ENCODE measurements around the gene DDX4.
"Not testable (repeated sequence)": the region's sequence is repeated elsewhere in the genome, so short reads cannot be mapped to it uniquely, and the experiment has no call there.

DDX4 gene

DNA sequence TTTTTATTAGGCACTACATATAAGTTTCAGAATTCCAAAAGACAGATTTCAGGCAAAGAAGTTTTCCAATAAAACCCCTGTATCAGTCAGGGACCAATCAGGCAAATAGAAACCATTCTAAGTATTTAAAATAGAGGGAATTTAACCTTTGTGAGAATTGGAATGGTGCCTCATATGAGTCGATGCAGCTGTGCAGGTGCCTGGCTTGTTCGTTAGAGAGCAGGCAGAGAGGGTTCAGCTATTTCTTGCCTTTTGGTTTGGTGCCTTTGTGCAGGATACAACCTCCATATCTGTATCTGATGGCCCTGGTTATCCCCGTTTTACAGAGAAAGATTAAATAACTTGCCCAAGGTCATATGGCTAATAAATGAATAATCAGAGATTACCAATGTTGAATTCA is 6.0 kb upstream of the DDX4 start:
- DNase-seq, result no peak

DNA sequence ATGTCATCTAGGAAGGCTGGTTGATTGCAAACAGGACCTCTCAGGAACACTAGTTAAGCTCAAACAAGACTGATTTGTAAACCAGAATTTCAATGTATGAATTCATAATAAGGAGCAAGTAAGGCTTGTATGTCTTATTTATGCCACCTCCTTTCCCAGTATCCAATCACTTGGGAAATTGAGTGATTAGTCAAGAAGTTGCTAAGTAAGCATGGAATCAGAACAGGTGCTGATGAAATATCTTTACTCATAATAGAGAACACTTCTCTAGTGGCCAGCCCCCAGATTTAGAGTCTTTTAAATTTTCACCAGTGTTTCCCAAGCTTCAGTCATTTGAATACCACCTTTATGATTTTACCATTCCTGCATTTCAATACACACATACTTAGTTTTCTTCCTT is 5.3 kb upstream of the DDX4 start:
- DNase-seq, result no peak

DNA sequence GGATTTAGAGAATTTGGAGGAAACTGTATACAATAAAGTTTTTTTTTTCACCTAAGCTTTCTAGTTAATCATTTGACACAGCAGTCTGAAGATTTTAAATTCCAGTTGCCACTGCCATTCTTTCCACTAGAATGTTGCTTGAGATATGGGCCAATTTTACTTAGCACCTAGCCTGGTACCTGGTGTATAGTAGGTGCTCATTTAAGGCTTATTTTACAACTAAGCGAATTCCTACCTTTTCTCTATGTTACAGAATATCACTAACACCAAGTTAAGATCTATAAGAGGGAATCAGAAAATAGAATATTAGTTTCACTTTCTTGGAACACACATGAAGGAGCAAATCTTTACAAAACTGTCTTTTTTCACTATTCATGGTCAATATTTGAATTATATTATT is 3.2 kb upstream of the DDX4 start:
- no peak for DNase-seq

DNA sequence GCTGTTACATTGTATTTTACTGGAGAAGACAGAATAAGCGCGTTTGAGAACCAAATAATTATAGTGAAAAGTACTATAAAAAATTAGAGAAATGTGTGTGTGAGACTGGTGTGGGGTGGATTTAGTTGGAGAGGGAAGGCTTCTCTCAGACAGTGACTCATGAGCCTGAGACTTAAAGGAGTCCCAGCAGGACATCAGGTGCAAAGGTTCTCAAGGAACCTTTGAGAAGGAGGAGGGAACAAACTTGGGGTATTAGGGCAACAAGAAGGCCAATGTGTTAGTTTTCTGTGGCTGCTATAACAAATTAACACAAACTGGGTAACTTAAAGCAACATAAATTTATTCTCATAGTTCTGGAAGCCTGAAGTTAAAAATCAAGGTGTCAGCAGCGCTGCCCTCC is 4.9 kb downstream of the DDX4 start:
- DNase-seq, result no peak

DNA sequence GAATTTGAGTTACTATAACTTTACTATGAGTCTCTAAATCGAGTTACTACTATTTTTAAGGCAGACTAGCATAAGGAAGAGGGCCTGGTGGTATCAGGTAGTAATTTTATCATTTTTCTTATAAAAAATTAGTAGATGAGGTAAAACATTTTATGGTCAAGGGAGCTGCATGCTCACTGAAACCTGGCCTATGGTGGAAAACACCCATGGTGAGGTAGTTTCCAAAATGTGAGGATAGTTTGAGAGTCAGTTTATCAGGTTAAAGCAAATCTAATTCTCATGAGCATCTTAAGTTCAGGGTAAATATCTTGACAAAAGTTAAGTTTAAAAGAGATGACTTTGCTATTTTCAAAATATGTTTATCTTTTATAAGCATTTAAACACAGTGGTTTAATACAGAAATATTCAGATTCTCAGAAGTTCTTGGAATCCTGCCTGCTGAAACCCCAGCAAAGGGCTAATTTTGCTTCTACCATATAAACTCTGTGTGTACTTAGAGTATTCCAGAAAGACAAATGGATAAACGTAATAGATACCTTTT is 10.0 kb downstream of the DDX4 start:
- no peak for DNase-seq

DNA sequence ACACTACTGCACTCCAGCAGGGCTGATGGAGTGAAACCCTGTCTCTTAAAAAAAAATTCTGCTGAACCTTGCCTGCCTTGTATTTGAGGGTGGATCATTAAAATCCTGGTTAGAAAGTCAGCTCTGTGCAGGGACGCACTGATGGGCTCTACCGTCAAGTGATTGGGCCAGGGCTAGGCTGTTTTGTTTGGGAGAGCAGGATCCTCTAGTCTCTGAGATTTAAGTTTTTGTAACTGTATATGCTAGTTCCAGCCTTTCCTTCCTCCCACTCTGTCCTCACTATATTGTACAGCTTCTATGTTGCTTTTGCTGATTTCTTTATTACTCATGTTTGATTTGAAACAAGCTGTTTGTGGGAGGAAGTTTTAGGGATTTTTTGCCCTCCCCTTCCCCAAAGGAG is 11.5 kb downstream of the DDX4 start:
- no peak for DNase-seq

DNA sequence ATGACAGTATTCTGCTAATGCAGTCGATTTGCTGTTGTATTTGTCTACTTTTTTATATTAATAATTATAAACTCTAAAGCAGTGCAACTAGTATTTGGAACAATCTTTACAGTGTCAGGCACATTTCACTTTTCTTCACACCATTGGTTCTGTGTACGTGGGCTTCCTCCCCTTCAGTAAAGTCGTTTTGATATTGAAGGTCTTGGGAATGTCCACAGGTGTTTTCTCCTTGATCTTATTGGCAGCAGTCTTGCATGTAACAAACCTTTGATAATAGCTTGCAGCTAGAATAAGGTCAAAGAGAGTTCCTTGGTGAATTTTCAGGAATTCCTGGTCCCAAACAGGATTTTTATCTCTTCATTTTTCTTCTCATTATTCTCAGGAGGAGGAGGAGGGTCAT is 12.2 kb downstream of the DDX4 start:
- DNase-seq, result no peak

DNA sequence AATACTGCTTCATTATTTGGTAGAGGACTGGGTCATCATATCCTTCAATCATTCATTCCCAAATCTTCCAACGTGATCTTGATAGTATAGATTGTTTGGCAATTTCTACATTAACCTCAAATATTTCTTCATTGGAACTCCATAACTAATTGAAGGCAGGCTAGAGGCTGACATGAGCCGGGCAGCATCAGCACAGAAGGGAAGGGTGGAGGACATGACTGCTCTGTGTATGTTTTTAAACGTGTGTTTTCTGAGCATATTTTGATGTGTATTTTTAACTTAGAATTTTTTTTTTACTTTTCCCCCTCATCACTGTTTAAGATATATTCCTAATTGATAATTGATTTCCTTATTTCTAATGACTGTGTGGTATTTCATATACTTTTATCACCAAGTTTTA is 12.6 kb downstream of the DDX4 start:
- no peak for DNase-seq

DNA sequence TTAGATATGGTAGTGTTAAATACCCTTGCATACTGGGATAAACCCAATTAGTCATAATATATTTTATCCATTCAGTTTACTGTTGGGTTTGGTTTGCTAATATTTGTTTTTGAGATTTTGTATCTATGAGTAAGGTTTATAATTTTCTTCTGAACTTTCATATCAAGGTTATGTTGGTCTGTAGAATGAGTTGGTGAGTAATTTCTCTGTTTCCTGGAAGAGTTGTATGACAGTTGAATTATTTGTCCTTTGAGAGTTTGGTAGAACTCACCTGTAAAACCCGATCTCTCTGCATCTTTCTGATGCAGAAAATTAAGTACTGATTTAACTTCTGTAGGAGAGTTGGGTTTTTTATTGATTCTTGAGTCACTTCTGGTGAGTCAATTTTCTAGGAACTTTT is 20.4 kb downstream of the DDX4 start:
- no peak for DNase-seq

DNA sequence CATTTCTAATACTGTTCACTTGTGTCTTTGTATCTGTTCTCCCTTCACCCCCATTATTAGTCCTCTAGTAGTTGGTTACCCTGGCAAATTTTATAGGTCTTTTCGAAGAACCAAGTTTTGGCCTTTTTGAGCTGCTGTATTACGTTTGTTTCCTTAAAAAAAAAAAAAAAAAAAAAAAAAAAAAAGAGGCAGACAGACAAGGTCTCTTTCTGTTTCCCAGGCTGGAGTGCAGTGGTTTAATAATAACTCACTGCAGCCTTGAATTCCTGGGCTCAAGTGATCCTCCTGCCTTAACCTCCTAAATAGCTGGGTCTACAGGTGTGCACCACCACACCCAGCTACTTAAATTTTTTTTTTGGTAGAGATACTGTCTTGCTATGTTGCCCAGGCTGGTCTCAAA is 20.9 kb downstream of the DDX4 start:
- DNase-seq, result no peak

DNA sequence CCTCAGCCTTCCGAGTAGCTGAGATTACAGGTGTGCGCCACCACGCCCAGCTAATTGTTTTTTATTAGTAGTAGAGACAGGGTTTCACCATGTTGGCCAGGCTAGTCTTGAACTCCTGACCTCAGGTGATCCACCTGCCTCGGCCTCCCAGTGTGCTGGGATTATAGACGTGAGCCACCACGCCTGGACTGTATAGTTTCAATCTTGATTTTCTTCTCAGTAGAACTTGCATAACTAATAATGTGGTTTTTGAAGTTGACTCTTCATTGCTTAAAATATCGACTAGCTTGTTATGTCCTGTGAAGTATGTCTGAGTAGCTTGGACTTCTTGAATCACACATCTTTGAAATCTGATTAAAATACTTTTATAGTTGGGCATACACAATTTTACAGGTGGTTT is 23.9 kb downstream of the DDX4 start:
- not testable (repeated sequence) for DNase-seq

DNA sequence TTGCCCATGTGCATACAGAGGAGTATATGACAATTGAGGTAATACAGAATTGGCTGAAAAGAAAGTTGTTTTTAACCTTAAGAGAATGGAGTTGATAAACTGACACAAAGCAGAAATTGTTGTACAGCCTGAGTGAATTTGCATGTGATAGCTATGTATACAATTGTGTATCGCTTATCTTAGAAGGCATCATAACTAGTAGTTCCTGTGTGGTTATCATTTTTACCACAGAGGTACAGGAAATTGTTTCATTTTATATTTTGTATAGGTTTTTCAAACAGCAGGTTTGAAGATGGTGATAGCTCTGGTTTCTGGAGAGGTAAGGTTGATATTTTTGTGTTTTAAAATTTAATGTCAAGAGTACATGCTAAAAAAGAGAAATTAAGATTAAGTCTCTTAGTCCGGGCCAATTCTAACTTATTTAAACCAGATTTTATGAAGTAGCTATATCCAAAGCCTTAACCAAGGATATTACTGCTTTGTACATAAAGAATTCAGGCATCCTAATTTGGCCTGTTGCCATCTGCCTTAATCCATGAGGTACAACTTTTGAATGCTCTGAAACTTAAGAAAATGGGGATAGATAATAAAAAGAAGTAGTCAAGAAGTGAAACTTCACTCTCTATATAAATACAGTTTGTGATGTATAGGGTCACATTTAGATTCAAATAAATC is 26.0 kb downstream of the DDX4 start:
- no peak for DNase-seq

DNA sequence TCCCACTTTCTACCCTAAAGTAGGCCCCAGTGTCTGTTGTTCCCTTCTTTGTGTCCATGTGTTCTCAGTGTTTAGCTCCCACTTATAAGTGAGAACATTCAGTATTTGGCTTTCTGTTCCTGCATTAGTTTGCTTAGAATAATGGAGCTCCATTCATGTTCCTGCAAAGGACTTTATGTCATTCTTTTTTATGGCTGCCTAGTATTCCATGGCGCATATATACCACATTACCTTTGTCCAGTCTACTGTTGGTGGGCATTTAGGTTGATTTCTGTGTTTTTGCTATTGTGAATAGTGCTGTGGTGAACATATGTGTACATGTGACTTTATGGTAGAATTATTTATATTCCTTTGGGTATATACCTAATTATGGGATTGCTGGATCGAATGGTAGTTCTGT is 30.4 kb downstream of the DDX4 start:
- DNase-seq, result no peak

DNA sequence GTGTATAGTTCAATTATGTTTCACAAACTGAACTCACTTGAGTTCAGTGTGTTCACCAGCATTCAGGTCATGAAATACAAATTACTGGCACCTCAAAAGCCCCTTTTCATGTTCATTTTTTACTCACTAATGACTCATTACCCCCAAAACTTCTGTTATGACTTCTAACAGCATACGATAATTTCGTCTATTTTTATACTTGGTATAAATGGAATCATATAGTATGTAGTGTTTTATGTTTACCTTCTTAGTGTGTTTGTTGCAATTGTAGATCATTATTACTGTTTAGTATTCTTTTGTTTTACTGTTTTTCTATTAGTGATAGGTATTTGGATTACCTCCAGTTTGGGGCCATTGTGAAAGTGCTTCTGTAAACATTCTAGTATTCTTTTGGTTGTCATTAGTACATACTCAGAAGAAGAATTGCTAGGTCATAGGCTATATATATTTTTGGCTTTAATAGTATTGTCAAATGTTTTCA is 33.4 kb downstream of the DDX4 start:
- DNase-seq, result no peak

DNA sequence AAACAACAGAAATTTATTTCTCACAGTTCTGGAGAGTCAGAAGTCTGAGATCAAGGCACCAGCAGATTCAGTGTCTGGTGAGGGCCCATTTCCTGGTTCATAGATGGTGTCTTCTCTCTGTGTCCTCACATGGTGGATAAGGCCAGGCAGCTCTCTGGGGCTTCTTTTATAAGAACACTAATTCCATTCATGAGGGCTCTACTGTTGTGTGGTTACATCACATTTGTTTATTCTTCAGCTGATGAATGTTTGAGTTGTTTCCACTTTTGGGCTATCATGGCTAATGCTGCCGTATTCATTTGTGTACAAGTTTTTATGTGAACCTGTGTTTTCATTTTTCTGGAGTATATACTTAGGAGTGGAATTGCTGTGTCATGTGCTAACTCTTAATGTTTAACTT is 35.2 kb downstream of the DDX4 start:
- DNase-seq, result no peak

DNA sequence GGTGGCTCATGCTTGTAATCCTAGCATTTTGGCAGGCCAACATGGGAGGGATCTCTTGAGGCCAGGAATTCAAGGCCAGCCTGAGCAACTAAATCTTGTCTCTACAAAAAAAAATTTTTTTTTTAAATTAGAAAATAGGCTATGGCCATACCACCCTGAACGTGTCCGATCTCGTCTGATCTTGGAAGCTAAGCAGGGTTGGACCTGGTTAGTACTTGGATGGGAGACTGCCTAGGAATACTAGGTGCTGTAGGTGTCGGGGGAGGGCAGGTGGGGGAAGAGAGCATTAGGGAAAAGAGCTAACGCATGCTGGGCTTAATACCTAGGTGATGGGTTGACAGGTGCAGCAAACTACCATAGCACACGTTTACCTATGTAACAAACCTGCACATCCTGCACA is 39.5 kb downstream of the DDX4 start:
- no peak for DNase-seq

DNA sequence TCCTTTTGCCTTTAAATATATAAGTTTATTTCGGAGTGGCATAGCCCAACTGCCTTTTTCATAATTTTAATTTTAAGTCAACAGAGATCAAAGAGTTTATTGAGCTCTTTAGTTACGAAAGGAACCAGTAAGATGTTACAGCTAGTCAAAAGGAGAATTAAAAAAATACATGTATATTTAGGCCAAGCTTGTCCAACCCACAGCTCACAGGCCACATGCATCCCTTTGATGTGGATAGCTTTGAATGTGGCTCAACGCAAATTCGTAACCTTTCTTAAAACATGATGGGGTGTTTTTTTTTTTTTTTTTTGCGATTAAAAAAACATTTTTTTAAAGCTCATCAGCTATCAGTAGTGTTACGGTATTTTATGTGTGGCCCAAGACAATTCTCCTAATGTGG is 63.1 kb downstream of the DDX4 start:
- no peak for DNase-seq

DNA sequence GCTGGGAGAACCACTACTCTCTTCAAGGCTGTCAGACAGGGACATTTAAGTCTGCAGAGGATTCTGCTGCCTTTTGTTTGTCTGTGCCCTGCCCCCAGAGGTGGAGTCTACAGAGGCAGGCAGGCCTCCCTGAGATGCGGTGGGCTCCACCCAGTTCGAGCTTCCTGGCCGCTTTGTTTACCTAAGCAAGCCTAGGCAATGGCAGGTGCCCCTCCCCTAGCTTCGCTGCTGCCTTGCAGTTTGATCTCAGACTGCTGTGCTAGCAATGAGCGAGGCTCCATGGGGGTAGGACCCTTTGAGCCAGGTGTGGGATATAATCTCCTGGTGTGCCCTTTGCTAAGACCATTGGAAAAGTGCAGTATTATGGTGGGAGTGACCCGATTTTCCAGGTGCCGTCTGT is 71.0 kb downstream of the DDX4 start:
- DNase-seq, result not testable (repeated sequence)

DNA sequence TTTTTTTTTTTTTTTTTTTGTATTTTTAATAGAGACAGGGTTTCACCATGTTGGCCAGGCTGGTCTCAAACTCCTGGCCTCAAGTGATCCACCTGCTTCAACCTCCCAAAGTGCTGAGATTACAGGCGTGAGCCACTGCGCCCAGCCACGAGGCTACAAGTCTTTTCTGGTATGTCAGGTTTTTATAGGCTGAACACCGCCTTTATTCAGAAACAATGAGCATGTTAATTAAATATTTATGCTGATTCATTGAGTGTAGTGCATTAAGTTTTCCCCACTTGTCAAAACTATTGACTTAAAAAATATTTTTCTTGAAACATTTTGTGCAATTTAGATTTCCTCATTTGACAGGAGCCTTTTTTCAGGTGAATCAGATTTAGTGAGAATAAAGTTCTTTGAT is 78.1 kb downstream of the DDX4 start:
- DNase-seq, result not testable (repeated sequence)

DNA sequence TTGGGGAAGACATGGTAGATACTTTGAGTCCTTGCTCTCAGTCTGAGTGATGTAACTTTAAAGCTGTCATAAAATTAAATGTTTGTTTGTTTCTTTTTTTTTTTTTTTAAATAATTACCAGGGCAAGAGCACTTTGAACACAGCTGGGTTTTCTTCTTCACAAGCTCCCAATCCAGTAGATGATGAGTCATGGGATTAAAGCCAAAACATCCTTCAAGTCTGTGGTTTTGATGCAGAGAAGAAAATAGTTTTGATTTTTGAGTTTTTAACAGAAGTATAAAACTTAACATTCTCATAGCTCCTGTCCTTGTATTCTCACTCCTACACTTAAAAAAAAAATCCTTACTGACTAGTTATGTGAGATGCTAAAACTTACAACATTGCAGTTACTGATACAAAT is 78.5 kb downstream of the DDX4 start:
- peak; percentile 94 for DNase-seq

DNA sequence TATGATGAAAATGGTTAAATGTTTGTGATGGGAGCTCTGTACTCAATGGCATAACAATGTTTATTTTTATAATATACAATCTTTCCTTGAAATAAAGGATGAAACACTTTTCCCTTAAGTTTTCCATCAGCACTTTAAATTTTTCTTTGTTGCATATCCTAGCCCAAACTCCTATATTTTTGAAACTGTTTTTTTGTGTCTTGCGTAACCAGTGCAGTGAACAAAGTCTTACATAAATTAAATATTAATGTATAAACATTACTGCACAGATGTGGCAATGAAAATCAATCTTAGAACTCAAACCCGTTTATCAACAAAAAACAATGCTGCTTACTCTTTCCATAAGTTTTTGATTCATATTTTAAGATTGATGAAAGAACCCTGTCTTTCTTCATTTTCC is 79.2 kb downstream of the DDX4 start:
- DNase-seq, result no peak

DNA sequence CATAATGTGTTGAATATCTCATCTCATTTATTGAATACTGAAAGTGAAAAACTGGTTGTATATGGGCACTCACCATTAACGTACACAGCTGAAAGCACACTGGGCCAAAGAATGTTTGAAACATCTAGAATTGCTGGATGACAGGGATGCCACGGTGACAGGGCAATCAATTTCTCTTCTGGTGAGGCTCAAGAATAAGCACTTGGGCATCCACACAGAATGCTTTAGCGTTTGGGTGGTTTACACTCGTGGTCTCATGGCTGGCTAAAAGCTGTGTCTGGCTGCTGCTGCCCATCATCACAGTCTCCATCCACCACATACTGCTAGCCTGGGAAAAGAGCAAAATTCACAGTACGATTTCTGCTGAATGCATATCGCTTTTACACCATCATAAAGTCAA is 82.6 kb downstream of the DDX4 start:
- peak; percentile 30 for DNase-seq

DNA sequence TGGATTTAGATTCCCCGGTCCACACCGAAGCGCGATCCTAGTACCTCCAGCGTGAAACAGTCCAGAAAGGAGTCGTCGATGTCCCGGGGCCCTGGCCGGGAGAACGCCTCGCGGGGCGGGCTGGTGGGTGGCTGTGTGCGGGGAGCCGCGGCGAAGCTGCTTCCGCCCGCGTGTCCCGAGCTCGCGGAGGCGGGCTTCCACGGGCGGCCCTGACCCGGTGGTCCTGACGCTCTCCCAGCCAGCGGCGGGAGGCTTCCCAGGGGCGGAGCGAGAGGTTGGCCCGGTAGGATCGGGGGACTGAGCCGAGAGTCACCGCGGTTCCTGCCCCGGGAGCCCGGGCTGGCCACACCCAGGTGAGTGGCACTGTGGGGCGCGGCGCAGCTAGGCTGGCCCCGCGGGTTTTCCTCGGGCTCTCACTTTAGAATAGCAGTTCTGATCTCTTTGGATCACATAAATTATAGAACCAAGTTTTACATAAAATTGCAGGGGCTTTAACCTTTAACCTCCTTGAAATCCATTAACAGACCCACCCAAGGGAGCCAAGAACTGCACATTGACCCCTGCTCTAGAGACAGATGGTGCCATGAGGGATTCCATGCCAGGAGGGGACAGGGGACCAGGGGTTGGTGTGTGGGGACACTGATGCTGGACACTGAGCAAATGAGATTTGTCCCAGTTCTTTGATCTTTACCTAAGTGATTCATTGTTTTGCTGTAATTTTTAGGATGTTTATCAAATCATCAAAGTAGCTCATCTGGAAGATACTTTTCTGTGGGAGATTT is 84.1 kb downstream of the DDX4 start:
- no peak for DNase-seq

DNA sequence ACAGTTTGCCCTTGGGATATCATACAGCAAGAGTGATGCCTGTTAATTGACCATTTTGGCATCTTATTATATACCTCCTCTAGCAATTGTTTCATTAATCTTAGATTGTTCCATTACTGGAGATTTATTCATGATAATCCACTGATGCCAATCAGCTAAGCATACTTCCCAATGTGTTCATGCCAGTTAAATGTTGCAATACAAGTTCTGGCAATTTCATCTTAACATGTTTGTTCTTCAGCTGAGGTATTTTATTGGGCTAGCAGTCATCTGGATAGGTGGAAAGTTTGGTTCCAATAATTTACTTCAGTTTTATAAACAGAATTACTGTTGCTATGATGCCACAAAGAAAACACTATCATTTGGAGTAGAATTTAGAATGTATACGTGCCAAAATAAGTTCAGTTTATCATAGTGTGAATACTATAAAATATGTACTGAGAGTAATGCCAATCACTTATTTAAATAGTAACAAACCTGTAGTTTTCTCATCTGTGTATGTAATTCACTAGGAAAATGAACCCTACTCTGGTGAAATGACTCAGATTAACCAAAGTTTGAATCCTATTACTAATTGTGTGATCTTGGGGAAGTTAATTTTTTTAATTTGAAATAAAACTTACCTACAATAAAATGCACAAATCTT is 85.4 kb downstream of the DDX4 start:
- DNase-seq, result no peak
